Renal cortical epithelial cell (primary cell): ENCODE measurements around the gene SLA2. TPM values are rescaled to one million over a fixed set of nuclear protein-coding genes. Genes with fewer than 3 reads are reported as not detected.
"Not testable (repeated sequence)": the region's sequence is repeated elsewhere in the genome, so short reads cannot be mapped to it uniquely, and the experiment has no call there.

Experiments
- DNase-seq: peaks from one replicate; pipeline ENCODE4 v3.0.0-alpha.2; 2011; ENCODE audit warnings: low read depth
- total RNA-seq: library from RNA; depleted of rRNA; stranded (reverse); fragments of >200 nt; gene quantifications from 2 replicates; pipeline ENCODE4 v1.2.3, GENCODE V29; 2014

SLA2 gene
- total RNA-seq, 1 donor from 2014 or later, result not detected

DNA sequence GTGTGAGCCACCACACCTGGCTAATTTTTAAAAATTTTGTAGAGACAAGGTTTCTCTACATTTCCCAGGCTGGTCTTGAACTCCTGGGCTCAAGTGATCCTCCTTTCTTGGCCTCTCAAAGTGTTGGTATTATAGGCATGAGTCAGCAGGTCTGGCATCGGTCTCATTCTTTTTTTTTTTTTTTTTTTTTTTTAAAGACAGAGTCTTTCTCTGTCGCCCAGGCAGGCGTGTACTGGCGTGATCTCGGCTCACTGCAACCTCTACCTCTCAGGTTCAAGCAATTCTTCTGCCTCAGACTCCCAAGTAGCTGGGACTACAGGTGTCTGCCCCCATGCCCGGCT, 37.6 kb downstream of the SLA2 start:
- not testable (repeated sequence) for DNase-seq

DNA sequence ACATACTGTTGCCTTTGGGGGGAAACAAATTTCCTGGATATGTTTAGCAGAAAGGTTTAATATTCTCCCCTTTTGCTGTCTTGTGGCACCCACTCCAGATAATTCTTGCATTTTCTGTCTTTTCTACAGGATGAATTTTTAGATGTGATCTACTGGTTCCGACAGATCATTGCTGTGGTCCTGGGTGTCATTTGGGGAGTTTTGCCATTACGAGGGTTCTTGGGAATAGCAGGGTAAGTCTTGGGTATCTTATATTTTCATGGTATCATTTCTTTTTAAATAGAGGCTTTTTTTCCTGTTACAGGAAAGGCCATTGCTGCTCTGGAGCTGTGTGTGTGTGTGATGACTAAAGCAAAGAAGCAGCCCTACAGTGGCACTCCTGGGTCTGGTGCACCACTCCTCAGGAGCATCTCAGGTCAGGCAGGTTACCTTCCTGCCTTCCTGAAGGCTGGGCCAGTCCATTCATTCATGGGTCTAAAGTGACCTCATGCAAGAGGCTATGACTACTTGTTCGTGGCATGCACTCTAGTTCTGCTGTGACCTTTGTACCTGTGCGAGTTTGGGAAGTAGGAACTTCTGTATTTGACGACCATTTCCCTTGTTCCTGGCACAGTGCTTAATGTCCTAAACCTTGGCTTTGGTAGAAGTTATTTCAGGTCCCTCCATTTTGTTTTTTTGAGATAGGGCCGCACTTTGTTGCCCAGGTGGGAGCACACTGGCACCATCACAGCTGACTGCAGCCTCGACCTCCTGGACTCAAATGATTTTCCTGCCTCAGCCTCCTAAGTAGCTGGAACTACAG, 38.2 kb downstream of the SLA2 start:
- DNase-seq, result peak; percentile 68

DNA sequence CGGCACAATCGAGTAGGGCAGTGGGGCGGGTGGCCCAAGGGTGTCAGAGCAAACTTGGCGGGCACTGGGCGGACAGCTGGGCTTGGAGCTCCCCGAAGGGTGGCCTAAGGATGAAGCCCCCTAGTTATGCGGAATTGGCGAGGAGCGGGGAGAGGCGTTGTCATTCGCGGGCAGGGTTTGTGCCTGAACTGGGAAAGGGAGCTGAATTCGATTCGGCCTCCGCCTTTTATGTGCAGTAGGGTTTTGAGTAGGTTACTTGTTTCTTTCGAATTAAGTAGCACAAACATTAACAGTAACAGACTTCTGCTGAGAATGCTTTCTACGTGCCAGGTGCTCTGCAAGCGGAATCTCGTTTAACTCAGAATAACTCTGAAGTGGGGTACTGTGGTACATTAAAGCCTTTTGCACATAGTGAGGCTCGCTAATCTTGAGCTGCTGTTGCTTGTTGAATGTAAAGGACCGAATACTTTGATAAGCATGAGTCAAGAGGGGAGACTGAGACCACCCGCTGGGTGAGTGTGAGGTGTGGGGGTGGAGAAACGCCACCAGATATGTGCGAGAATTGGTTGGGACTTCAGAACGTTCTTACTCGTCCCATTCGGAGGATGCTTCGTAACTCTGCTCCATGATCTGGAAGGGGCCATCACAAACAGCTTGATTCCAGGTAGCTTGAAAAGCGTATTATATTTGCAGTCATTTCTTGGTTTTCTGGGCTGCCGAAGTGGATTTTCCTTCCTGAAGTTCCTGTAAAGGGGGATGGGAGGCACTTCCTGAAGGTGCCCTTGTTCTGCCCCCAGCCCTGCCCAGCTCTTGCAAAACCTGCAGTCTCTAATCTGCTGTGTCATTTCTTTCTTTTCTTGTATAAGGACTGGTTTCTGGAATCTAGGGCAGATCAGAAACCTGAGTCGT, 39.6 kb downstream of the SLA2 start:
- DNase-seq, result peak; percentile 38

DNA sequence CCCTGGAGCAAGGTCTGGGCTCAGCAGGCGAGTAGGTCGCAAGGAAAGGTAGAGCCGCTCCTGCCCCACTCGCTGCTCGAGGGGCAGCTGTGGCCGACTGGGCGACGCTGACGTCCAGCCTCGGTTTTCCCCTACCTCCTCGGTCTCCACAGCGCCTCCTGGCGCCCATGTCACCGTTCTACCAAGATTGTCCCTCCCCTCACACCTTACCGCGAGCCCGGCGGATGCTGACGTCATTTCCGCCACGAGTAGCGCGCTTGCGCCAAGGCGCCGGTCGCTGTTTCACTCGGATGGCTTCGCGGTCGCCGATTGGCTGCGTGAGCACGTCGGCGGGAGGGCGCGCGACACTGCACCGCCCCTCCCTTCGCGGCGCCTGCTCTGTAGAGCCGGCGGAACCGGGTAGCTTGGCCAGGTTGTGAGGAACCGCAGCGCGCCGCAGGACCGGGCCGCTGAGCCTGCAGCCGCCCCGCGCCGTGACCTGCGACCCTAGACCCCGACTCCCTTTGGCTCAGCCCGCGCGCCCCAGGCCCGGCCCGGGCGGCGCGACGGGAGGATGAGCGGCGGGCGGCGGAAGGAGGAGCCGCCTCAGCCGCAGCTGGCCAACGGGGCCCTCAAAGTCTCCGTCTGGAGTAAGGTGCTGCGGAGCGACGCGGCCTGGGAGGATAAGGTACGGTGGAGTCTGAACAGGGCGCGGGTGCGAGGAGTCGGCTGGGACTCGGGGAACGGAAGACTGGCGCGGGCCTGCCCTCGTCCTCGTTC, 40.4 kb downstream of the SLA2 start, which contains the start of gene RAB5IF:
RAB5IF (plus strand) TSS at position 381 of the 759 bp plus-strand sequence; CDS start at position 554, 173 bp downstream.
- DNase-seq, result peak; percentile 95

DNA sequence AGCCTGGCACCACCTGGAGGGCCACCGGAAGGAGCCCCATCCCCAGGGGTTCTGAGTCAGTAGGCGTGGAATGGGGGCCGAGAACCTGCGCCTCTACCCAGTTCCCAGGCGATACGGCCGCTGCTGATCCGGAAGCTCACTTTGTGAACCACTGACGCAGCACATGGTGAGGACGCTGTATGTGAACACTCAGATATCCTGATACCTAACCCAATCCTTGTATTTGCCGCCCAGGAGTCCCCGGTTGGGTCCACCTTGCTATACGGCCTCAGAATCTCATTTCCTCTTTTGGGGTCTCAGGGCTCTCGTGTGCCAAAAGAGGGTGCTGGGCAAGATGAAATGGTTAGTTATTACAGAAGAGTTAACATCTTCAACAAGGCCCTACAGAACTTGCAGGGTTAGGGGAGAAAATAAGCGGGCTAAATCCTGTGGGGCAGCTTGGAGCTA, 41.0 kb downstream of the SLA2 start:
- peak; percentile 27 for DNase-seq

DNA sequence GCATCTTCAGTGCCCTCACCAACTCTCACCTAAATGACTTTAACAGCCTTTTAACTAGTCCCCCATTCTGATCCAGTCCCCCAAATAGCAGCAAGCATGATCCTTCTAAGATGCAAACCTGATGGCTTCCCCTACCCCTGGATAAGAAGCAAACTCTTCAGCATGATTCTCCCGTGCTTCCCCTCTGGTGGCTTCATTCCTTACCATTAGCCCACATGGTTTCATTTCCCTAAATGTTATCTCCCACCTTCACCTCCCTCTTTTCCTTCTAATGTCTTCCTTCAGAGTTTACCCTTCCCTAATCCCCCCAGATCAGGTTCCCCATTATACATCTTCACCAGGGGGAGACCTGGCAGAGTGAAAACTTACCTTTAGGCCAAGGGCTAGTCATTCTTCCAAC, 44.5 kb downstream of the SLA2 start:
- DNase-seq, result no peak

DNA sequence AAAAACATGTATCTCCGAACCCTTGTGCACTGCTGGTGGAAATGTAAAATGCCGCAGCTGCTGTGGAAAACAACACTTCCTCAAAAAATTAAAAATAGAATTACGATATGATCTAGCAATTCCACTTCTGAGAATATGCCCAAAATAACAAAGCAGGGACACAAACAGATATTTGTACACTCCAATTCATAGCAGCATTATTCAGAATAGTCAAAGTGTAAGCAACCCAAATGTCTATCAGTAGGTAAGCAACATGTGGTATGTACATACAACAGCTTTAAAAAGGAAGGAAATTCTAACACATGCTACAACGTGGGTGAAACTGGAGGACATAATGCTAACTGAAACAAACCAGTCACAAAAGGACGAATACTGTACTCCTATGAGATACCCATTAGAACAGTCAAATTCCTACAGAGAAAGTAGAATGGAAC, 46.1 kb downstream of the SLA2 start:
- DNase-seq, result no peak

DNA sequence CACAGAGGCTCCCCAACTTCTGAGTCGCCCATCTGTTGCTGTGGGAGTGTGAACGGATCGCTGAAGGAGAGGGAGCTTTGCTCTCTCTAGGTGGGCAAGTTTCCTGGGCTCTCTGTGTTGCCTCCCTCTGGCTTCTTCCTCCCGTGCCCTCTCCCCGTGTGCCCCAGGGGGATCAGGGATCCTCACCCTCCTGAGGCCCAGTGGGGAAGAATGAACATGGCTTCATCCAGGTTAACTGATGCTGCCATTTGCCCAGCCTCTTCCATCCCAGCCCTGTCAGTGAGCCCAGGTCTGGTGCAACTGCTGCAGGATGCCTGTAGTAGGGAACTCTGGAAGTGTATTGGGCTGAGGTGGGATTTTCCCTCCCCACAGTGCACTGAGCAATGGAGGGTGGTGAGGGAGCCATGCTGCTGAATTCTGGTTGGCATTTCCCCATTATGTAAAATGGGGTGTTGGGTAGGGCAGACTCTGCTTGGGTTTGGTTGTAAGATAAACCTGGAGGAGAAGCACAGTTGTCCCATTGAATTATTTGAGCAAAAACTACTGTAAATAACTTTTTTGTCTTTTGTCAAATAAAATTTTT, 52.6 kb downstream of the SLA2 start:
- DNase-seq, result no peak

DNA sequence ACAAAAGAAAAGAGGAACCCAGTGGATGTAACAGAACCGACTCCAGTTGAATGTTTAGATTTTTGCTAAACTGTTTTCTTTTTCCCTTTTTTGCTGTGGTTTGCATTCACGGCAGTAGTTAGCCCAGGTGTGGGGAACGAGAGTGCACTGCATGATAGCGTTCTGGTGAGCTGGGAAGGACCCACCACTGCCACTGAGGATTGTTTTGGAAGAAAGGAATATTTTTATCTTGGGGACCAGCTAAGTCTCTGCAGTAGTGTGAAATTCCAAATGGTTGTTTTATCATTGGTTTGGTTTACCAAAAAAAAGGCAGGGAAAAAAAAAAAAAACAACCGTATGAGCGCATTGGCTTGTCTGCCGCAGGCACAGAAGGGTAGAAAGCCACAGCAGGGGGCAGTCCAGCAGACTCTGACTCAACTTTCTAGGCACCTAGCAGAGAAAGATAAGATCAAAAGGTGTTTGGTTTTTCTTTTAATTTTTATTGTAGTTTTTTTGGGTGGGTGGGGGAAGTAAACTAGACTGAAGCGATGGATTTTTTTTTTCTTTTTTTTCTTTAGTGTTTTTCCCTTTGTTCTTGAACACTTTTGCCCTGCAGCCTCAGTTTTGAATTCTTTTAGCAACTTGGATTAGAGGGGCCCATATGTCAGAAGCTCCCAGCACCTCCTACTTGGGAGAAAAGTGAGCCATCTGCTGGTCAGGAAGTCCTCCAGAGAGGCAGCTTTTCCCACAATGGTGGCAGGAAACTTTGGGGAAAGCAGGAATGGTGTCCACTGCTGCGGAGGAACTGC, 53.9 kb downstream of the SLA2 start:
- DNase-seq, result peak; percentile 43

DNA sequence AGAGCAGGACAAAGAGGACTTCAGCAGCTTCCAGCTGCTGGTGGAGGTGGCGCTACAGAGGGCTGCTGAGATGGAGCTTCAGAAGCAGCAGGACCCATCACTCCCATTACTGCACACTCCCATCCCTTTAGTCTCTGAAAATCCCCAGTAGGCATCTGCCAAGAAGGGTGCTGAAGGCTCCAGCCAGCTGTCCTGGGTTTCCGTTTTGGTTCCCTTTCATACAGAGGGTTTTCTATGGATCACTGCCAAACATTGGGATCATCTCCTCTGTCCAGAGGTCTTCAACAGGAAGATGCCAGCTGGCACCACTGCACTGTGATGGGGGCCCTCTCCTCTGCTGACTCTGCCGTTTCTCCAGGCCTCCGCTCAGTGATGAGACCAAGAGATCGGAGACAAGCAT, 54.7 kb downstream of the SLA2 start:
- no peak for DNase-seq

DNA sequence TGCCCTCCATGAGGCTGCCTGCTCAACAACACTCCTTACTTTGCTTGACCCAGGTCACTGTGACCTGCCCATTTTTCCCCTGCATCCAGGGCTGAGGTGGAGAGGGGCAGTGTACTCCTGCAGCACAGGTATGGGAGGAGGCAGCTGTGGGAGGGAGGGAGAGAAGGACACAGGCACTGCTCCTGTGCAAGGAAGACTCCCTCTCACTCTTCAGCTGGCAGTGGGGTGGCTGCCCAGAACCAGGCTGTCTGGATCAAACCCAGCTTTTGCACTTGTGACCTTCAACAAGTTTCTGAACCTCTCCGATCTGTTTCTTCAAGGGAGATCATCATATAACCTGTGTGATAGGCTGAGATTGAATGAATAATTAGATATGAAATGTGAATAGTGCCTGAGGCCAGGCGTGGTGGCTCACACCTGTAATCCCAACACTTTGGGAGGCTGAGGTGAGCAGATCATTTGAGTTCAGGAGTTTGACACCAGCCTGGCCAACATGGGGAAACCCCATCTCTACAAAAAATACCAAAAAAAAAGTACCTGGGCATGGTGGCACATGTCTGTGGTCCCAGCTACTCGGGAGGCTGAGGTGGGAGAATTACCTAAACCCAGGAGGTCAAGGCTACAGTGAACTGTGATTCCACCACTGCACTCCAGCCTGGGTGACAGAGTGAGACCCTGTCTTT, 58.5 kb downstream of the SLA2 start:
- no peak for DNase-seq

DNA sequence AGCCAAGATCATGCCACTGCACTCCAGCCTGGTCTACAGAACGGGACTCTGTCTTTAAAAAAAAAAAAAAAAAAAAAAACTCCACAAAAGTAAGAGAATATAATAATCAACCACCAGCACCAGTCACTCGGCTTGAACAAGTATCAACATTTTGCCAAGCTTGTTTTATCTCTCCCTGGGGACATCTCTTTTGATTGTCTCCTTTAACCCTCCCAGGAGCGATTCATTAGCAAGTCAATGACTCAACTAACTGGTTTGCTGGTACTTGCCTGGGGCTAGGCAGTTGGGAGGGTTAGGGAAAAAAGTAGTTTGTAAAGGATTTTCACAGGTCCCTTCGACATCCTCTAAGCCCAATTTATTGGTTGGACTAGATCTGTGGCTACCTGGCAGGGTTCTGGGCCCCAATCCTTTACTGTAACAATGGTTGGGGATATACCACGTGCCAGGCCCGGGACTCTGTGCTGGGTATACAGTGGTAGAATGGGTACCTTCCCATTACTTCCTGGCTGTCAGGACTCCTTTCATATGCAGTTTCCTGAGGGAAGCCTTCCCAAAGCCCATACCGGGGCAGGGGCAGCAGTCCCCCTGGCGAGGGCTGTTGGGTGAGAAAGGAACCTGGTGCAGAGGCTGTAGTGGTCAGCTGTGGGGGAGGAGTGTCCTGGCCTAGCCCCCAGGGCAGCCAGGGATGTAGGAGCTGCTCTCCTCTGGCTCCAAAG, 60.4 kb downstream of the SLA2 start:
- peak; percentile 67 for DNase-seq

DNA sequence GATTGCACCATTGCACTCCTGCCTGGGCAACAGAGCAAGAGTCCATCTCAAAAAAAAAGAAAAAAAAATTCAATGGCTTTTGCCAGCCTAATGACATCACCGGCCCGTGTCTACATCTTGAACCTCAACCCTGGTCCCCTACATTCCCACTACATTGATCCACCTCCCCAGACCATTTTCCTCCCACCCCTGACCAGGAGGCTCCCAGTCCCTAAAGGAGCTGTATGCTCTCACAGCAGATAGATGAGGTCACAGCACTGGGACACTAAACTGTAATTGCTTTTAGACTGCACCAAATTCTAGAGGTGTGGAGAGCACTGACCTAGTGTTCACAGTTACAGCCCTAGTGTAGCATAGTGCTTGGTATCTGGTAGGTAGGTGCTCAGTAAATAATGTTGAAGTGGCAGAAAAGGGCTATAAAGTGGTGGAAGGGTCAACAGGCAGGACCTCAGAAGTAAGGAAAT, 61.9 kb downstream of the SLA2 start:
- no peak for DNase-seq

DNA sequence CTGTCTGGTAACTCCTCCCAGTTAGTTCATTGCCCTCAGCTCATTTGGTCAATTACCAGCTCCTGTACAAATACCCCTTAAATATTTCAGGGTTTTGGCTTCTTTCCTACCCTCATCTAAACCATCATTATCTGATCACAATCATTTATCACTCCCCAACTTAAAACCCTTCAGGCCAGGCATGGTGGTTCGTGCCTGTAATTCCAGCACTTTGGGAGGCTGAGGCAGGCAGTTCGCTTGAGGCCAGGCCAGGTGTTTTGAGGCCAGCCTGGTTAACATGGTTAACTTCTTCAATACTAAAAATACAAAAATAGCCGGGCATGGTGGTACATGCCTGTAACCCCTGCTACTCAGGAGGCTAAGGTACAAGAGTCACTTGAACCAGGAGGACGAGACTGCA, 63.2 kb downstream of the SLA2 start:
- no peak for DNase-seq

DNA sequence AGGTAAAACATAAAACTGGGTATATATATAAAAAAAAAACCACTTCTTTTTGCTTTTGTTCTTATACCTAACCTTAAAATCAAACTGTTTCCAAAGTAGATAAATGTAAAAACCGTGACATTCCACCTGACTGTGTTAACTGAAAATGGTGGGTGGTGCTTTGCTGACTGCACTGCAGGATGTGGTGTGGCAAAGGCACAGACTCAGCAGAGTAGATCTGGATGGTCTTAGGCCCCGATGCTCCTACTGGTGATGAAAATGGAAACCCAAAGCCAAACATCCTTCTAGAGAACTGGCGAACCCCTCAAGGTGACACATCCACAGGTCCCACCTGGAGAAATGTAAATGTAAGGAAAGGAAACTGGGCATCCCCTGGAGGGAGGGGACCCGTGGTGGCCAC, 63.7 kb downstream of the SLA2 start:
- no peak for DNase-seq

DNA sequence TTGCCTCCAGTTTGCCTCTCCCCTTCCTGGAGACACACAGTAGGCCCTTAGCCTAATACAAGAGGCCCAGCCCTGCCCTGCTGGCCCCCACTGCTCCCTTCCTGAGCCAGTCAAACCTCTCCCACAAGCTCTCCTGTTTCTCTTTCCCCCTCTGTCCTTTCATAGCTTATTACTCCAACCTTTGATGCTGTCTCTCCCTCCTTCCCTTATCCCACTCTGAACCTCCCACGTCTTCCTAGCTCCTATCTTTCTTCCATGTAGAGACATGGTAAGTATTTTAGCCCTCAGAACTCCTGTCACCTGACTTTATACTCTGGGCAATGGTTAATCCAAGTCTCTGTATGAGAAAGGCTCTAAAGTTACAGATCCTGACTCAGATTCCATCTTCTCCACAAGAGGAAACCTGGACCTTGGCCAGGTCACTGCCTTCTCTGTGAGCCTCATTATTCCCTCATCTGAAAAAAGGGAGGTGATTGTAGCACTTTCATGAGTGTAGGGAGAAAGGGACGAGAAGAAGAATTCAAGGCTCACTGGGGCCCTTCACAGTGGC, 65.9 kb downstream of the SLA2 start:
- peak; percentile 93 for DNase-seq

DNA sequence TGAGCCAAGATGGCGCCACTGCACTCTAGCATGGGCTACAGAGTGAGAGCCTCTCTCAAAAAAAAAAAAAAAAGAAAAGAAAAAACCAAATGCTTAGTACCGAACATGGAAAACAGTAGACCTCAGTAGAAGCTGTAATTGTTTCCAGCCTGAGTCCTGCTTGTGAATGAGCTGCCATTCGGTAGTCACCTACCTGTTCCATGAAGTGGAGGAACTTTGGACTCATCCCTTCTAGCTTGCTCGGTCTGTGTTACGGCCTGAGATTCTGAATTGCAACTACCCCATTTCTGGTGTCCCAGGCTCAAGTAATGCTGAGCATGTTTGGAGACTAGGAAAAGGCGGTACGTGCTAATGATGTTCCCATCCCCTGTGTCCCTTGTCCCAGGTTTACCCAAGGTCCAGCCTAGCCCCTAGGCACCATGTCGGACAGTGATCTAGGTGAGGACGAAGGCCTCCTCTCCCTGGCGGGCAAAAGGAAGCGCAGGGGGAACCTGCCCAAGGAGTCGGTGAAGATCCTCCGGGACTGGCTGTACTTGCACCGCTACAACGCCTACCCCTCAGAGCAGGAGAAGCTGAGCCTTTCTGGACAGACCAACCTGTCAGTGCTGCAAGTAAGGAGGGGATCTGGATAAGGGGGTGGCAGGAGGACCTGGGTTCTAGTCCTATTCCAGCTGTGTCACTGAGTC, 67.5 kb downstream of the SLA2 start:
- DNase-seq, result no peak

DNA sequence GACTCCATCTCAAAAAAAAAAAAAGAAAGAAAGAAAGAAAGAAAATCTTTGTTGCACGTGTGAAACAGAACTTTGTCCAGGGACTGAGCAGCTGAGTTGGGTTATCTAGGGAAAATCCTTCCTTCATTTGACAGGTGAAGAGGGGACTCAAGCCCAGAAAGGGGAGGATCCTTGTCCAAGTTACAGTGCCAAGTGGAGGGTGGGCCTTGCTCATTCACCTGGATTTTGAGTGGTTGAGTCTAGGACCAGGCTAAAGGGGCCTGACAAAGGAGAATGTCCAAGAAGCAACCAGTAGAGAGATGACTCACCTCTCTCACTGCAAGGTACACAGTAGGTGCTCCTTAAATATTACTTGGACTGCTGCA, 69.9 kb downstream of the SLA2 start:
- DNase-seq, result no peak
